HG03280 (cell line): Measurements from ENCODE around the gene NIPA2.

Experiments used
- ATAC-seq: cut with Tn5 transposase; IDR thresholded peaks from one replicate; pipeline ENCODE4 v1.9.1; 2021; ENCODE audit warnings: mild to moderate bottlenecking, moderate library complexity; ENCODE audit not compliant: unreplicated experiment

NIPA2 gene

DNA sequence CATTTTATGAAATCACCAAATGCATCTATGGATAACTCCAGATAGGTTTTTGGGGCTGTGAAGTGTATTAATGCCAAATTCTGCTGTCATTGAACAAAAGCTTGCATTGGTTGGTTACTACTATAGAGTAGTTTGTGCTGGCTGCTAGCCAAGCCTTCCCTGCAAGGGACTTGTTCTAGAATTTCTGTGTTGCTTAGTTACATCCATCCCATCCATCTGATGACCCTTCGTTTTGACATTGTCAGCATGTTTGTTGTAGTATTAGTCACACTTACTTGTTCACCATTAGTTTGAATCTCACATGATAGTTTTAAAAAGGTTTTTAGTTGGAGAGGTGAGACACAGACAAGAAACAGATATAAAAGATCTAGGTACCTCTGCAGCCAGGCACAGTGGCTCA is 7.0 kb upstream of the NIPA2 start:
- ATAC-seq = no peak

DNA sequence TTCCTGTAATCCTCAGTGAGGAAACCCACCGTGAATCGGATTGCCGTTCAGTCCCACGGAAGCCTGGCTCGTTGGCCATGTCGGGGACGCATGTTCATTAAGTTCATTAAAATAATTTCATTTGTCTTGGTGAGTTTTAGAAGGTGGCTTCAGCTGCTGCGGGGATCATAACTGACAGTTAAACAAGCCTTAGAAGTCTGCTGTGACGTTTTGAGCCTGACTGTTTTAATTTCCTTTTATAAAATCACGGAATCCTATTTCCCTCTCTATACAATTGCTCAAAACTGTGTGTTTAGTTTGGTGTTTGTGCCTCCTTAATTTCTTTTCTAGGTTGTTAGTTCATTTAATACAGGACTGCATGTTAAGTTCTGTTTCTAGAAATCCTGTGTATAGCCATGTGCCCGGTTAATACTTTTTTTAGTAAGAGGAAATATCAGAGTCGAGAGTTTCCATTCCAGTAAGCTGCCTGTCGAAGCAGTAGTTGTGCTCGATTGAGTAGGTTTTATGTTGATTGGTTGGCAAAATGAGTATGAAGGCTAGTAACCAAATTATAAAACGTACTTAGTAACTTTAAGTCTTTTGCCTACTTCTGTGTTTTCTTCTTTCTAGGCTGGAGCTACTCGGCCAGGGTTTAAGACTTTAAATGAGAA is 705 bp downstream of the NIPA2 start:
- ATAC-seq = no peak

DNA sequence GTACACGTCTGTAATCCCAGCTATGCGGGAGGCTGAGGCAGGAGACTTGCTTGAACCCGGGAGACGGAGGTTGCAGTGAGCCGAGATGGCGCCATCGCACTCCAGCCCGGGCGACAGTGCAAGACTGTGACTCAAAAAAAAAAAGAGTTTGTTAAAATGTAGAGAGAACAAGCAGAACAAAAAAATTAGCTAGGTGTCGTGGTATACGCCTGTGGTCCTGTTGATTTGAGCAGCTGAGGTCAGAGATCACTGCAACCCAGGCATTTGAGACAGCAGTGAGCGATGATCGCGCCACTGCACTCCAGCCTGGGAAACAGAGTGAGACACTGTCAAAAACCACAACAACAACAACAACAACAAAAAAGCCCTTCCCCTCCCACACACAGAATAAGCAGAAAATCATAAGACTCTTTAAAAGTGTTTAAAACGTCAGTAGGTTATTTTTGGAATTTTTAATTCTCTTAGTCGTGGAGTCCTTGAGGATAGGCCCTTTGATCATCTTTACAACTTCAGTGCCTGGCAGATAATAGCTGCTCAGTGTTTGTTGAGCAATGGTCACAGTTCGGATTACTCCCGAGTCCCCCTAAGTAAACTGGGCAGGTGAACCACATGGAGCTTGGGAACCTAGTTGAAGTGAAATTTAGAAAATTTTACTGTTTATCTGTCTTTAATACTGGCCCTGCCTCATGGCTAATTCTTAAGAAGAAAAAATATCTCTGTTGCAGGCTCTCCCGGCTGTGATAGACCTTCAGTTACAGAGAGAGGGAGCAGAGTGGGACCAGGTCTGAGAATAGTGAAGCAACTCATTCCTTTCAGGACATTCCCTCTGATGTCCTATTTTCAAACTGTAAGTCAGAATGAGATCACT is 6.2 kb downstream of the NIPA2 start:
- ATAC-seq = no peak

DNA sequence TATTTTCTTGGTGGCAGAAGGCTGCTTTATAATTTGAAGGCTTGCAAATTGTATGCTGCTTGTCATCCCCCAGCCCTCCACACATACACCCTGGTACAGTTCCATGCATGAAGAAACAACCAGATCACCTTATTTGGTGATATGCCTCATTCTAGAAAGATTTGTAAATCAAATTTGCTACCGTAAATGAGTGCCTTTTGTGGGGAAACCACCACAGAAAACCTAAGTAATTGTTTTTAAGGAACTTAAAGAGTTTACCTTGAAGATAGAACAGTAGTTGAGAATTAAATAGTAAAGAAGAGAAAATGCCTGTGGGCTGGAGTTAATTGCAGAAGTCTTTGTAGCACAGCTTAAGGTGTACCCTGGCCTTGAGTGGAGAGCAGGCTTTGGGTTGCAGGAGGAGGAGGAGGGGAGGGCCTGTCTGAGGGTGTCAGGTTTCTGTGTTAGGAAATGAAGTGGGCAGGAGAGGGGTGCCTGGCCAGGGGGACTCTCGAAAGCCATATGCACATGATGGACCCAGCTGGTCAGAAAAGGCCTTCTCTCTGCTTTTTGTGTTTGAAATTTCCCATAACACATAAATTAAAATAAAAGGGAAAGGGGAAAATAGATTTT is 6.9 kb downstream of the NIPA2 start:
- no peak for ATAC-seq

DNA sequence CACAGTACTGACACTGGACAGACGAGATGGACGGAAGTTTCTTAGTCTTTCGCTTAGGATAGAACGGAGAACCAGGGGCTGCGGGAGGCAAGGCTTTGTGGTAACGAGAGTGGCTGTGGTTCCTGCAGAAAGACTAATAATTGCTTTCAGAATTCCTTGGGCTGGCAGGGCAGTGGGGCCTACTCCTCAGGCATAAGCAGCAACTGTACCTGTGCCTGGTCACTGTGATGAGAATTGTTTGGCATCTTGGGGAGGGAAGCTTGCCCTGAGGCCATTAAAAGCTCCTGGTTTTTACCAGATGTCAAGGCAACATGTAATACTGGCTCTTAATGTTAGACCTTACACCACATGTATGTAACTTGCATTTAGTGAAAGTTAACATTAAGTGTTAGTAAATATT is 7.6 kb downstream of the NIPA2 start:
- no peak for ATAC-seq

DNA sequence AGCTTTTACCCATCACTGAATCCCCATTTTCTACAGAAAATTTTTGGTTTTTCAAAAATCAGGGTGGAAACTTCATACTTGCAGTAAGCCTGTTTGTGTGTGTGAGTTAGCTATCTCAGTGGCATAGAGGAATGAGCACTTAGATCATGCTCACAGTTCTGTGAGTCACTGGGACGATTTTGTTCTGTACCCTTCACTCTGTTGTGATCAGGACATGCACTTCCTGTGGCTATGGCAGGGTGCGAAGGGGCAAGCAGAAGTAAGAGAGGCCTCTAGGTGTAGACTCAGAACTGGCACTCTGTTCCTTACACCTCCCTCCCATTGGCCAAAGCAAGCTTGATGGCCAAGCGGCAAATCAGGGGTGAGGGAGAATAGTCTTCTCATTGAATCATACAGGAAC is 11.6 kb downstream of the NIPA2 start:
- no peak for ATAC-seq

DNA sequence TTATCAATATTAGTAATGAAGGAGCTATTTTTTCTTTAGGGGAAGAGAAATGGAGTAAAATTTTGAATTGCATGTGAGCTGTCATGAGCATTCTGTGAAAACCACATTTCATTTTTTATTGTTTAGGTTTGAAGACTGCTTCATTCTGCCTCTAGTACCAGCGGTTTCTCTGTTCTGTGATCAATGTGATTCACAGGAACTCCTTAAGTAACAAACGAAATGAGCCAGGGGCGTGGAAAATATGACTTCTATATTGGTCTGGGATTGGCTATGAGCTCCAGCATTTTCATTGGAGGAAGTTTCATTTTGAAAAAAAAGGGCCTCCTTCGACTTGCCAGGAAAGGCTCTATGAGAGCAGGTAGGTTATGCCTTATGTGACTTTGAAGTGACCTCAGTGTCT is 13.0 kb downstream of the NIPA2 start:
- ATAC-seq = no peak

DNA sequence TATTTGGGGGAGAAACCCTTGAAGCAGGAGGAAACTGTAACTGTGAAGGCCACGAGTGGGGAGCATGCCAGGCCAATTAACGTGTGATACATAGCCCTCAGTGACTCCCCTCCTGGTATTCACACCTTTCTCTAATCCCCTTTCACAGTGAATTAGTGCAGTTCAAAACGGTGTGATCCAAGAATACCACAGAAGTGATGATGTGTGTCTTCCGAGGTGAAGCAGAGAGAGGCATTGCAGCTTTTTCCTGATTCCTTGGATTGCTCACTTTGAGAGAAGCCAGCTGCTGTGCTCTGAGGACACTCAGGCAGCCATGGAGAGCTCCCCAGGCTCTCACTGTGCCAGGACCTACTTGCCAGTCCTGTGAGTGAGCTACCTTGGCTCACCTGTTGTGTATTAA is 17.3 kb downstream of the NIPA2 start:
- no peak for ATAC-seq

DNA sequence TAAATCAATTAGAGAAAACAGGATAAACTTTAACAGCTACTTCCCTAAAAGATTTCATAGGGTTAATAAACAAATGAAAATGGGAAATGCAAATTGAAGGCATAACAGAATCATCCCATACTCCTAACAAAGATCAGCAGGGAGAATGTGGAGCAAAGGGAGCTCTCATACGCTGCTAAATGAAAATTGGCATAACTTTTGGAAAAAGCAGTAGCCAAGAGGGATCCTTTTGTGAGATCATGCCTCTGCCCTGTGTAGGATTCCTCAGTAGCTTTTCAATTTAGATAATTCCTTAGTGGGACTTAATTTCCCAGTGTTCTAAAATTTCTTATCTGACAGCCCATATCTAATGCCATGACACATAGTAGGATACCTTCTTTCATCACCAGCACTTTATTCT is 18.2 kb downstream of the NIPA2 start:
- no peak for ATAC-seq

DNA sequence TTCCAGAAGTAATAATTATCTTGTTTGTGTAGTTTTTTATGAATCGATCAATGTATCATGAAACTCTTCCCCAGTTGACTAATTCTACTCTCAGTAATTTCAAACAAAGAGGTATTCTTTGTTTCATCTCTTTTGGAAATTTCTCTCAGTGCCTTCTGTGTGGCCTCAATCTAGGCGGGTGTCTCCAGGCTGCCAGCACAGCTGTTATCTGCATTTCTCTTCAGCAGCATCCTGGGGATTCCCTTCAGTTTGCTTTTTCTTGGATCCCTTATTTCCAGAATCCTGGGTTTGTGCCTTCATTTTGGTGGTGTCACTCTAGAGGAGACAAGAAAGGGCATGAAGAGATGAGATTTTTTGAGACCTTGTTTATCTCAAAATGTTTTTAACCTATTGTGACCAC is 22.7 kb downstream of the NIPA2 start:
- ATAC-seq = no peak

DNA sequence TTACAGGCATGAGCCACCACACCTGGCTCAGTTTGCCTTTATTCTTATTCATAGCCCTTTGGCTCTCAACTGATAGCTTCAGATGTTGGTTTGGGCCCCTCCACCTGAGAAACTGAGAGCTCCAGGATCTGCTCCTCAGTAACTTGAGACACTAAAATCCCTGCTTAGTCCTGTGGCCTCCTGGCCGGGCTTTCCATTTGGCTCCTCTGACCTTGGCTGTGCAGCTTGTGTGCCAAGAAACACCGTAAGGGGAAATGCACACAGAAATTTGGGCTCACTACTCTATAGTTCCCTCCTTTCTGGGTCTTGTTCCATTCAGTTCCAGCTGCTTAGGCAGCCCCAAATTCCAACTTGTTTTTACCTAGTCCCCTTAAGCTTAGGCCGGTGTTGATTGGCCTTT is 24.9 kb downstream of the NIPA2 start:
- no peak for ATAC-seq

DNA sequence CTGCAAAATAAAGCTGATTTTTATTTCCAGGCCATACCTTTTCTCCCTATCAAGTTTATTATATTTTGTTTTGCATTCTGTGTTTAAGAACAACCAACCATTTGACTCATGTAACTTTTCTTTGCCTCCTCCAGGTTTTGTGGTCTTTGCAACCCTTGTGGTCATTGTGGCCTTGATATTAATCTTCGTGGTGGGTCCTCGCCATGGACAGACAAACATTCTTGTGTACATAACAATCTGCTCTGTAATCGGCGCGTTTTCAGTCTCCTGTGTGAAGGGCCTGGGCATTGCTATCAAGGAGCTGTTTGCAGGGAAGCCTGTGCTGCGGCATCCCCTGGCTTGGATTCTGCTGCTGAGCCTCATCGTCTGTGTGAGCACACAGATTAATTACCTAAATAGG is 27.6 kb downstream of the NIPA2 start:
- ATAC-seq = no peak

DNA sequence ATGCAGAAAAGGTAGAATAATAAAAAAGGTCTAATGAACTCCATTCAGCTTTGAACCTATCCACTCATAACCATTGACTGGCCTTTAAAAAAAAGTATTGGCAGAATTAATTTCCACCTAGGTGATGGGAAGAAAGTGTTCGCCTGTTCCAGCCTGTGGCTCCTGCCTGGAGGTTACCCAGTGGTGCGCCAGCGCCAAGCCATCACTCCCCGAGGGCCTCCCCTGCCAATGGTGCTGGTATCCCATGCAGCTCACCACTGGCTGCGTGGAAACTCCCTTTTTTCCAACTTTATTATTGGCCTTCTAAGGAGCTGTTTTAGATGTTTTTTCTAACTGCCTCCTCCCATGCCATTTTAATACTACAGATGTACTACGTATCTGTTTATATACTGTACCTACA is 29.4 kb downstream of the NIPA2 start:
- no peak for ATAC-seq

DNA sequence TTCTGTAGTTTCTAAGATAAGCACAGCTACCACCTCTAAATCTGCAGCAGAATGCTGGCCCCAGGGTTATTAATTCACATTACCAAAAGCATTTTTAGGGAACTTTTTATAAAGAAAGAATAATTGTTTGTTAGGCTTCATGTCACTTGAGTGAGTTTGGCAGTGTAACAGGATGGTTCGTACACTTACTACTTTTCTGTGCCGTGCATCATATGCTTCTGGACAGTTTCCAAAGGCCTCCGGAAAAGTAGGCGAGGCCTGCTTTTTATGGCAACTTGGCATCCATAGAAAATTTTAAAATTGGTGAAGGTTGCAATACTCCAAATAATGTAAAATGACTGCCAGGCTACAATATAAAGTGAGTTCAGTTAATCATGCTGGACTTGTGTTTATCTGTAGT is 30.0 kb downstream of the NIPA2 start:
- ATAC-seq = no peak

DNA sequence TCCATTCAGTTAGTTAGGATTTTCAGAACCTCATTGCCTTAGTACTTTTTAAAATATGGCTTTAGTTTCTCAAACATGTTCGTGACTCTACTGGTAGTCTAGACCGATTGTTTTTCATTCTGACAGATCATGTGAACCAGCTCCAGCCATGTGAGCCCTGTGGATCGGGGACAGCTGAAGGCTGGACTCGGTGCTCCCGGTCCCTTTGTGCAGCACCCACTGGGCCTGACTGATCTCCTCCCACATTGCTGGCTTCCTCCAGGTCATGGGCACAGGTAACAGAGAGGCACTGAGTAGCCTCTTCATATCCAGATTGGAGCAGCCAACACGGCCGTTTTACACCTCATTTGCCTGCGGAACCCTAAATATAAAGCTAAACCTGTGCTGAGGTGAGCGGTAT is 30.5 kb downstream of the NIPA2 start:
- no peak for ATAC-seq

DNA sequence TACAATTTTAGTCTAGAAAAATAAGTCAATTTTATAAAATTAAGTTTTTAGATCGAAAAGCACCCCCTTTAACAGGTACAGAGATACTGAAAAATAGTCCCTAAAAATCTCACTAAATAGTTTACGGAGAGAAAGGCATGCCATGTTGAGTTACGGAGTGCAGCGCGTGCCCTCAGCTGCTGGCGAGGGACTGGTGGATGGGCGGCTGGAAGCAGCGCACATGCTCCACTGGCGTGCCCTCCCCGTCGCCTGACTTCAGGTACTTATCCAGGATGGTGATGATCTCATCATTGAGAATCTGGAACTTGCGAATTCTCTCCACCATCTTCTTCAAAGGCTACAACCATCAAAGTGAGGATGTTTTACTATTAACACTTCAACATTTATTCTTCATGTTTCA is 31.4 kb downstream of the NIPA2 start:
- ATAC-seq = no peak

DNA sequence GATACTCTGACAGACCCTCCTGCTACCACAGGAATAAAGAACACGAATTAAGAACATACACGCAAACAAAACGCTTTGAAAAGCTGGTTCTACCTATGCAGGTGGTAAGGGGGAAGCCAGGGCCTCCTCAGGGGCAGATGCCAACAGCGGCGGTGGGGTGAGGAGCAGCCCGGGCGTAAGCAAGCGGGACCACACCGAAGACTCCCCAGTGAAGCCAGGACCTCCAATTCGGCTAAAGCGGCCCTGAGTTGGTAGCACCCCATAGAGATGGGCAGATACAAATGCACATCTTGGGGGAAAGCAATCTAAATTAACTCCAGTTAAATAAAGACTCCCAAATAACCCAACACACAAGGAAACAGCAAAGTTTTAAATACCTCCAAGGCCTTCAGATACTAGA is 32.4 kb downstream of the NIPA2 start:
- no peak for ATAC-seq

DNA sequence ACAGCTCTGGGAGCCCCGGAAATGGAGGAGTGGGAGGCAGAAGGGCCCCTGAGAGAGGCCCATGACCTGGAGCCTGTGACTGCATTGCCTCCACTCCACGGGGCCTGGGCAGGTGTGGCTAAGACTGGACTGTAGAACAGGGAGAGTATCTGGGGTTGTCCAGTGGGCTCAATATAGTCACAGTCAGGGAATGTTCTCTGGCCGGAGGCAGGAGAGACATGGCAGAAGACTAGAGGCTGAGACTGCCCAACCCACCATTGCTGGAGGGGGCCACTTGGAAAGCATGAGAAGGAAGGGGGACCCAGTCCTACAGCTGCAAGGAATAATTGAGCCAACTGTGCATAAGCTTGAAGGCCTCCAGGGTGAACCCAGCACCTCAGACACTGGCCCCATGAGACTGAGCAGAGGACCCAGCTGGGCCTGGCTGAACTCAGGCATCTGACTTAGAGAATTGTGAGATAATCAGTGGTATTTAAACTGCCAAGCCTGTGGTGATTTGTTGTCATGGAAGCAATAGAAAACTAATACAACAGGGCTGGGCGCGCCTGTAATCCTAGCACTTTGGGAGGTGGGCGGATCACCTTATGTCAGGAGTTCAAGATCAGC is 33.1 kb downstream of the NIPA2 start:
- no peak for ATAC-seq

DNA sequence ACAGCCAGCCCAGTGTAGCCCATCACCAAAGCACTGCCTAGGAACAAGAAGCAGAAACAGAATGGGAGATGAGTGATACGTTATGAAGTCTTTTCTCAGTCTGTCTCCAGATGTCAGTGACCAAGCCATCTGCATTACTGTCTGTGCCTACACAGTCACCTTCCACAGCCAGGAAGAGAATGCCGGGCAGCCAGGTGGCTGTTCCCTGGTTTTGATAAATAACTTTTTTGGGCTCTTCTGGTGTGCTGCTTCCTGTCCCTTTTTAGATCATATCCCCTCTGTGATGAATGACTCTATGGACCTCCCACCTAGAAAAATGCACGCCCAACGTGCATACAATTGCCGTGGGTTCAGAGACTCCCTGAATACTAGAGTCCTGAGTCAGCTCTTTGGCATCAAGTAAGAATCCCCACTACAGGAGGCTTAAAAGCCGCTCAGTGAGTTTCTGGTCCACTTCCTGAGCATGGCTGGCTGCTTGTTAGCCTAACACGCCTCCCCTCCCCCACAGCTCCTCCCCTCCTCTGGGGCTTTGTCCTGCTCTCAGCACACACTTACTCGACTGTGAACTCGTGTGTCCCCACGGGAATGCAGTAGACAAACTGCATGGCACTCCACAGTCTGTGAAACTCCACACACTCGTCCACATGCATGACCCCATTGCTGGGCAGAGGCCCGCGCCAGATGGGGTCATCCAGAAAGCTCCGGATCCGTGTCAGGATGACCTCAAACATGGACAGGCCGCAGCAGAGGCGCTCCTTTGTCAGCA is 34.7 kb downstream of the NIPA2 start:
- no peak for ATAC-seq

DNA sequence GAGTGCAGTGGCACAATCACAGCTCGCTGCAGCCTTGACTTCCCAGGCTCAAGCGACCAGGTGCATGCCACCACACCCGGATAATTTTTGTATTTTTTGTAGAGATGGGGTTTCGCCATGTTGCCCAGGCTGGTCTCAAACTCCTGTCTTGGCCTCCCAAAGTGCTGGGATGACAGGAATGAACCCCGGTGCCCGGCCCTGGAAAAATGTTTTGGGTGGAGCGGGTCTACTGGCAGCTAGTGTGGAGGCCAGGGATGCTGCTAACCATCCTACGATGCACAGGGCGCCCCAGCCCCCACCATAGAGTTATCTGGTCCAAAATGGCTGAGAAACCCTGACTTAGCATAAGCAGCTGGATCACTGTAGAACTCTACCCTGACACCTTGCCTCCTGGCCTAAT is 35.4 kb downstream of the NIPA2 start:
- ATAC-seq = no peak

DNA sequence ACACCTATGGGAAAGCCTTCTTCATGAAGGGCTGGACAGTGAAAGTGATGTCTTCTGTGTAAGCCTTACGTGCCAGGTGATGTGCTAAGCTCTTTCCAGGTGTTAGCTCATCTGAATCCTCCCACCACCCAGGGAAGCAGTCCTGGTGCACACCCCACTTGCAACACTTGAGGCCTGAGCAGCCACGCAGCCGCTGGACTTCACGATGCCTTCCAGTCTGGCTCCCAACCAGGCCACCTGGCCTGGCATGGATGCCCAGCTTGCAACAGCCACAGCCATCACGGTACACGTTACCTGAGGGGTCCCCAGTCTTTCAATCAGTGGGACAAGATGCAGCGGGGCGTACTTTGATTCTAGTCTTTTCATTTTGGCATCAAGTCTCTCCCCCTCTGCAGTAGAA is 35.8 kb downstream of the NIPA2 start:
- ATAC-seq = no peak
